Thymus (tissue), 11 donors: ENCODE measurements around the gene COL6A3. TPM values are rescaled to one million over a fixed set of nuclear protein-coding genes. Genes with fewer than 3 reads are reported as not detected.

ENCODE experiments used
- DNase-seq, 9 donors: peaks; one replicate each; pipeline ENCODE4 v3.0.0-alpha.2; 2013; ENCODE audit warnings: low spot score in 9 of 9, low read depth in 6 of 9, missing footprints in 1 of 9
- H3K27ac ChIP-seq, 2 donors: one replicate each; pipeline ENCODE4 v1.5.1; 2013; ENCODE audit warnings: control low read depth in 1 of 2, low read depth in 1 of 2, low read length in 1 of 2, mild to moderate bottlenecking in 1 of 2, moderate library complexity in 1 of 2
- H3K27me3 ChIP-seq, 2 donors: one replicate each; pipeline ENCODE4 v1.5.1; 2013; ENCODE audit warnings: low read length in 1 of 2; ENCODE audit not compliant: control insufficient read depth in 2 of 2, insufficient read depth in 1 of 2
- H3K36me3 ChIP-seq, 2 donors: one replicate each; pipeline ENCODE4 v1.5.1; 2013; ENCODE audit warnings: low read length in 1 of 2, mild to moderate bottlenecking in 1 of 2, moderate library complexity in 1 of 2; ENCODE audit not compliant: control insufficient read depth in 2 of 2, insufficient read depth in 2 of 2
- H3K4me1 ChIP-seq, 2 donors: one replicate each; pipeline ENCODE4 v1.5.1; 2013; ENCODE audit warnings: low read length in 2 of 2; ENCODE audit not compliant: control insufficient read depth in 2 of 2, insufficient read depth in 2 of 2
- H3K4me3 ChIP-seq, 2 donors: one replicate each; pipeline ENCODE4 v1.5.1; 2013; ENCODE audit warnings: low read length in 2 of 2, control low read depth in 1 of 2, mild to moderate bottlenecking in 1 of 2
- H3K9me3 ChIP-seq, 2 donors: one replicate each; pipeline ENCODE4 v1.5.1; 2013; ENCODE audit warnings: low read length in 1 of 2, mild to moderate bottlenecking in 1 of 2; ENCODE audit not compliant: control insufficient read depth in 2 of 2, insufficient read depth in 1 of 2
- WGBS: extraction: QIAGEN DNeasy Blood & Tissue Kit; methylation state at CpG from one replicate; pipeline ENCODE4 v1.1.7; 2013; 5-methylcytosine and 5-hydroxymethylcytosine counted together
- polyA plus RNA-seq: library from polyadenylated mRNA; stranded (reverse); fragments of 200-250 nt; gene quantifications from one replicate; pipeline ENCODE4 v1.2.3, GENCODE V29; 2013
- total RNA-seq: library from RNA; stranded (reverse); fragments of 120-200 nt; gene quantifications from one replicate; pipeline ENCODE4 v1.2.4, GENCODE V29; 2013
- donor health status: healthy.

The COL6A3 gene
- total and polyA plus RNA-seq, 2 donors: 28.8 to 36.2 TPM

DNA sequence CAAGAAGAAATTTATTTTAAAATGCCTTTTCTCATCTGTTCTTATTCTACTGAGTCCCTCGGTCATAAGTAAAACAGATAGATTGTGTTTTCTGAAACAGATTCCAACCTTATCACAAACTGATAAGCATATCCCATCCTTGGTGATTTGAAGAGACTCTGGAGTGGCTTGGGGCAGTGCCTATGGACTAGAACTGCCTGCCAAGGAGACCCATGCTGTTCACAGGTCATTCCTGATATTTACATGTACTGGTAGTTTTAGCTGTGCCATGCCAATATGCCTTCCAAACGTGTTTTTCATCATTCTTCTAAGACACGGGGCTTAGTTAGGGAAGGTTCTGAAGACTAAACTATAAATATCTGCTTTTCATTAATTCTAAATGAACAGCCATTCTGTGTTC, 11.4 kb upstream of the COL6A3 start:
- DNase-seq: no peak
- Histone ChIP-seq H3K27ac (no peak overlapping the region), H3K4me1 (peaks cover 38 to 46% of the 10 kb centered on the region in 2 donors), H3K36me3 (no peaks in the 10 kb centered on the region), H3K4me3 (no peak overlapping the region), H3K9me3 (no peaks in the 10 kb centered on the region), H3K27me3 (peaks cover 0 to 2% of the 10 kb centered on the region in 2 donors)
- 84% methylated on average over 3 of the region's 3 CpGs for WGBS

DNA sequence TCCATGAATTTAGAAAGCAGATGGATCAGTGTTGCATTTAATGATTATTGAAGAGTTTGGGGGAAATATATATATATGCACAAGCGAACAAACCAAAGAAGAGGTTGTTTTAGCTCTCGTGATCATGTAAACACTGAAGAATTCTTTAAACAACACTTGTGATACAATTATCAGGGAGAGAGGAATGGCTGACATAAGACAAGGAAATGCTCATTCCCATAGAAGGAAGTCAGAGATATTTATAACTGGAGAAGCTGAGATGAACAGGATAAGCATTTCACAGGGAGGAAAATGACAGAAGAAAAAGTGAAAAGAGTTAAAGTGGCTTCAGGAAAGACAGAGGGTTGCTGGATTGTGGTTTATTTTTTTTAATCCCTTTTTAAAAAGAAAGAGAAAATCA, 10.6 kb upstream of the COL6A3 start:
- no peak for DNase-seq
- peaks cover 34 to 38% of the 10 kb centered on the region in 2 donors for H3K4me1 ChIP-seq
- WGBS: 98% methylated on average over 2 of the region's 2 CpGs

DNA sequence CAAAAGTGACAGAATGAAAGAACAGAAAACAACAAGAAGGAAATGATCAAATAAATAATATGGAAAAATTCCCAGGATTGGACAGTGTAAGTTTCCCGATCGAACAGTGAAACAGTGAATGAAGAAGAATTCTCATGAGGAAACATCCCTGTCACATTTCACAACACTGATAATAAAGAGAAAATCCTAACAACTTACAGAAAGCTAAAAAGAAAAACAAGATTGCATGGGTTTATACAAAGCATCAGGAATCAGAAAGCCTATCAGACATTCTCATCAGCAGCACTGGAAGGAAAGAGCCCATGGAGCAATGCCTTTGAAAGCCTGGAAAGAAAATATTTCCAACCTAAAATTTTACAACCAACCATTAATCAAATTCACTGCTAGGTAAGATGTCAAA, 9.9 kb upstream of the COL6A3 start:
- DNase-seq: no peak
- peaks cover 29 to 32% of the 10 kb centered on the region in 2 donors for H3K4me1 ChIP-seq
- H3K27ac ChIP-seq: no peak overlapping the region
- H3K4me3 ChIP-seq: no peak overlapping the region
- H3K36me3 ChIP-seq: no peaks in the 10 kb centered on the region
- WGBS: 100% methylated on average over 2 of the region's 2 CpGs
- H3K27me3 ChIP-seq: peaks cover 0 to 2% of the 10 kb centered on the region in 2 donors
- H3K9me3 ChIP-seq: no peaks in the 10 kb centered on the region

More for the DNA sequence above, 10.6 kb upstream of the COL6A3 start:
- Histone ChIP-seq H3K27ac (no peak overlapping the region), H3K9me3 (no peaks in the 10 kb centered on the region), H3K27me3 (peaks cover 0 to 2% of the 10 kb centered on the region in 2 donors), H3K36me3 (no peaks in the 10 kb centered on the region), H3K4me3 (no peak overlapping the region)

DNA sequence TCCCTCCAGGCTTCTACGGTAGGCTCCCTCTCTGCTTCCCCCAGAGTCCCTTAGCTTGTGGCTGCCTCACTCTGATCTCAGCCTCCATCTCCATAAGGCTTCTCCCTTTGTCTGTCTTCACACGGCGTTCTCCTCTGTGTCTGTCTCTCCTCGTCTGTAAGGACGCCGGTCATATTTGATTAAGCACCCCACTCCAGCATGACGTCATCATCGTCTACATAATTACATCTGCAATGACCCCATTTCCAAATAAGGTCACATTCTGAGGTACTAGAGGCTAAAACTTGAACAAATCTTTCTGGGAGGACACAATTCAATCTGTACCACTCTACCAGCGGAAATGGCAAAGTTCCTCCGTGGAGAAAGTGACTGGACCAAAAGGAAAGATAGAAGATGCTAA, 8.3 kb upstream of the COL6A3 start:
- no peak overlapping the region for H3K4me3 ChIP-seq
- no peaks in the 10 kb centered on the region for H3K36me3 ChIP-seq
- no peak overlapping the region for H3K27ac ChIP-seq
- peaks cover 15 to 18% of the 10 kb centered on the region in 2 donors for H3K4me1 ChIP-seq
- no peaks in the 10 kb centered on the region for H3K9me3 ChIP-seq
- no peak for DNase-seq
- H3K27me3 ChIP-seq: peaks cover 0 to 5% of the 10 kb centered on the region in 2 donors
- 96% methylated on average over 10 of the region's 10 CpGs for WGBS

DNA sequence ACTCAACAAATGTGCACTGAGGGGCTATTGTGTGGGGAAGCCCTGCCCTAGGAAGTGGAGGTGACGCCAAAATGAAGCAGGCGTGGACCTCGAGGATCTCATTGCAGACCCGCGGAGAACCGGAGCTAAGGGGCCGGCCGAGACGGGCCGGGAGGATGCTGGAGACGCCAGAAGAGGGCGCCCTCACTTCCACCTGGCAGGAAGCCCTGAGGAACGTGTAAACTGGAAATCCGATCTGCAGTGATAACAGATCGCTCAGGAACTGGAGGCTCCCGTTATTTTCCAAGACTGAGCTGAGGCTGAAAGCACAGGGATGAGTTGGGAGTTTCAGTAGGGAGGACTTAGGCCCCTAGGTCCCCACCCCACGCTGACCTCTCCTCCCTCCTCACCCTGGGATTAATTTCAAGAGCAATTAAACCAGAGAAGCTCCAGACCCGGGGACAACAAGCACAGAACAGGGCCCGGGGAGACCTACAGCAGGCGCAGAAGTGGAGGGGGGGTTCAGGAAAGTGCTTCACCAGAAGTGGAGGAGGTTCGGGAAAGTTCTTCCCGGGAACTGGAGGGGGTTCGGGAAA, 7.7 kb upstream of the COL6A3 start:
- Histone ChIP-seq H3K9me3 (no peaks in the 10 kb centered on the region), H3K36me3 (no peaks in the 10 kb centered on the region), H3K4me1 (peaks cover 13 to 15% of the 10 kb centered on the region in 2 donors), H3K4me3 (peak overlapping the region in 1 of 2 donors; percentile 10), H3K27me3 (peaks cover 0 to 5% of the 10 kb centered on the region in 2 donors), H3K27ac (peak overlapping the region in 1 of 2 donors; percentile 1)
- peak in 6 of 9 donors; percentile 61 to 86 (median 72) for DNase-seq
- WGBS: 22% methylated on average over 23 of the region's 23 CpGs

GRCh38 chr2:237418300-237418699, 4.3 kb upstream of the COL6A3 start:
- whole genome bisulfite sequencing: 95% methylated on average over 3 of the region's 3 CpGs
- Histone ChIP-seq H3K36me3 (no peaks in the 10 kb centered on the region), H3K27ac (no peak overlapping the region), H3K4me3 (no peak overlapping the region), H3K9me3 (no peaks in the 10 kb centered on the region), H3K4me1 (peaks cover 12 to 13% of the 10 kb centered on the region in 2 donors), H3K27me3 (peaks cover 3 to 12% of the 10 kb centered on the region in 2 donors)
- DNase-seq: no peak

- WGBS: 94% methylated on average over 25 of the region's 25 CpGs
- Histone ChIP-seq H3K27ac (peak overlapping the region in 1 of 2 donors; percentile 36), H3K4me1 (no peaks in the 10 kb centered on the region), H3K27me3 (peaks cover 3 to 16% of the 10 kb centered on the region in 2 donors), H3K36me3 (no peaks in the 10 kb centered on the region), H3K4me3 (peak overlapping the region in 1 of 2 donors; percentile 28), H3K9me3 (no peaks in the 10 kb centered on the region)
- no peak for DNase-seq
Observed at GRCh38 chr2:237412988-237413776, 782 bp downstream of the COL6A3 start.

DNA sequence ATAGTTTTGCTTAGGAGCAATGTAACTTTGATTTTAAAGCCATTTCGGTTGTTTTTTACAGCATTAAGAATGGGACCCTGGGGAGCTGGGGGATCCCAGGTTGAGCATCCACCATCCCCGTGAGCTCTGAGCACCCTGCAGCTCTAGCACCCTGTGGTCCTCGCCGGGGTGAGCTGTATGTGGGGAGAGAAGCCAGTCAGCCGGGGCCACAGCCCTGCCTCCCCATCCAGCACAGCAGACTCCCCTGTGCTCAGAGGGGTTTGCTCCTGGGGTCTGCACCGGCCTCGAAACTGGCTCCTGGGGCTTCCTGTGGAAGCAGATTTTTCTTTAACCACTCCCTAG, 1.3 kb downstream of the COL6A3 start:
- Histone ChIP-seq H3K4me1 (no peaks in the 10 kb centered on the region), H3K27me3 (peaks cover 3 to 17% of the 10 kb centered on the region in 2 donors), H3K27ac (no peak overlapping the region), H3K9me3 (no peaks in the 10 kb centered on the region), H3K4me3 (peak overlapping the region in 1 of 2 donors; percentile 28), H3K36me3 (no peaks in the 10 kb centered on the region)
- 92% methylated on average over 7 of the region's 7 CpGs for WGBS
- DNase-seq: no peak

GRCh38 chr2:237411683-237412423, 2.1 kb downstream of the COL6A3 start:
- DNase-seq: no peak
- H3K27ac ChIP-seq: peak overlapping the region in 1 of 2 donors; percentile 26
- H3K9me3 ChIP-seq: no peaks in the 10 kb centered on the region
- no peaks in the 10 kb centered on the region for H3K4me1 ChIP-seq
- peaks cover 3 to 17% of the 10 kb centered on the region in 2 donors for H3K27me3 ChIP-seq
- WGBS: 91% methylated on average over 16 of the region's 16 CpGs
- no peaks in the 10 kb centered on the region for H3K36me3 ChIP-seq
- peak overlapping the region in 1 of 2 donors; percentile 8 for H3K4me3 ChIP-seq
